A673 (cell line): ENCODE data around the gene MAML2. TPM values are rescaled to one million over a fixed set of nuclear protein-coding genes. Genes with fewer than 3 reads are reported as not detected.
A peak's percentile ranks its signal among the peaks of the same experiment; 100 is the strongest.

Source experiments
- BruUV-seq: library from RNA; stranded (reverse); fragments of 400-500 nt; replicated peaks from 2 replicates; lab custom pipeline; 2021; lab: Mats Ljungman, UMichigan
- CTCF ChIA-PET: fragments of 300-600 bp; sonication (Branson Sonifier 250); formaldehyde crosslinking; loops from one replicate; lab custom pipeline; 2022; ENCODE audit warnings: antibody characterized with exemption; lab: Charles Lee
- POLR2A ChIA-PET: fragments of 300-600 bp; sonication (Branson Sonifier 250); formaldehyde crosslinking; loops from one replicate; lab custom pipeline; 2022; ENCODE audit warnings: antibody characterized with exemption; ENCODE audit not compliant: low non-redundant PET; lab: Charles Lee
- DNase-seq: peaks from one replicate; pipeline ENCODE4 v3.0.0-alpha.2; 2015; ENCODE audit warnings: low spot score
- H3K27ac ChIP-seq: fragments of 200-600 bp; sonication (generic); 2 replicates; pipeline ENCODE4 v1.5.1; 2016; ENCODE audit warnings: mixed run types, low read depth, mild to moderate bottlenecking, mixed read lengths, antibody characterized with exemption, low read length; ENCODE audit not compliant: poor library complexity, severe bottlenecking
- H3K27me3 ChIP-seq: fragments of 200-600 bp; sonication (generic); replicated peaks from 2 replicates; pipeline ENCODE4 v1.6.1; 2017; ENCODE audit warnings: mixed run types, low read depth, mild to moderate bottlenecking, mixed read lengths, antibody characterized with exemption, low read length; ENCODE audit not compliant: insufficient read depth, poor library complexity
- H3K36me3 ChIP-seq: fragments of 200-600 bp; sonication (generic); 2 replicates; pipeline ENCODE4 v1.6.1; 2016; ENCODE audit warnings: mixed run types, mild to moderate bottlenecking, mixed read lengths, antibody characterized with exemption, low read length; ENCODE audit not compliant: insufficient read depth, poor library complexity, severe bottlenecking
- H3K4me1 ChIP-seq: fragments of 200-600 bp; sonication (generic); 2 replicates; pipeline ENCODE4 v1.6.1; 2017; ENCODE audit warnings: mixed run types, mild to moderate bottlenecking, mixed read lengths, antibody characterized with exemption, low read length; ENCODE audit not compliant: insufficient read depth, poor library complexity, severe bottlenecking
- H3K4me3 ChIP-seq: fragments of 200-600 bp; sonication (generic); 2 replicates; pipeline ENCODE4 v1.5.1; 2016; ENCODE audit warnings: low read depth, mixed run types, mild to moderate bottlenecking, mixed read lengths, low read length; ENCODE audit not compliant: poor library complexity, severe bottlenecking
- H3K9me3 ChIP-seq: fragments of 200-600 bp; sonication (generic); 2 replicates; pipeline ENCODE4 v1.6.1; 2016; ENCODE audit warnings: mixed run types, low read depth, mild to moderate bottlenecking, mixed read lengths, antibody characterized with exemption, low read length; ENCODE audit not compliant: poor library complexity, severe bottlenecking
- CTCF ChIP-seq: fragments of 300-800, 200-600 bp; sonication (generic); conservative IDR thresholded peaks from 2 replicates; pipeline ENCODE4 v1.5.1; 2017; ENCODE audit warnings: low read depth, mild to moderate bottlenecking, antibody characterized with exemption, low read length, moderate library complexity, mixed read lengths
- EZH2 ChIP-seq: fragments of 200-600 bp; sonication (generic); IDR thresholded peaks from 2 replicates; pipeline ENCODE4 v1.6.1; 2017; ENCODE audit warnings: borderline replicate concordance, low read depth, mild to moderate bottlenecking, mixed read lengths, antibody characterized with exemption, low read length; ENCODE audit not compliant: poor library complexity, severe bottlenecking
- intact Hi-C: fragments of 100-400 bp; cut with micrococcal nuclease; formaldehyde crosslinking; loops from one replicate; pipeline ENCODE4 v1.10.0; 2022; ENCODE audit not compliant: unreplicated experiment
- total RNA-seq: library from RNA; stranded (reverse); gene quantifications from 2 replicates; pipeline ENCODE4 v1.2.3, GENCODE V29; 2021

Gene MAML2
- total RNA-seq, 1 experiment from 2014 or later = 6.4 TPM

GRCh38 chr11:96155627-96156378 is 187.2 kb downstream of the MAML2 start:
- Histone ChIP-seq H3K4me1 (peaks cover 63% of the 10 kb centered on the region), H3K4me3 (peak overlapping the region; percentile 0), H3K36me3 (no peaks in the 10 kb centered on the region), H3K9me3 (no peaks in the 10 kb centered on the region), H3K27ac (peak overlapping the region; percentile 78), H3K27me3 (no peaks in the 10 kb centered on the region)
- ChIA-PET CTCF (interaction anchor here (0.6 to 1.1 kb wide), 6 partner anchors 12 to 307 kb away, joined by 3 to 6 read pairs (median 6); partner anchors contain the start of gene MAML2), POLR2A (interaction anchor here (0.6 kb wide), 1 partner anchor 265 kb away, joined by 4 read pairs; no protein-coding TSS in a partner anchor)
- intact Hi-C loops = no loop called here
- no TSS peak for BruUV-seq
- peak; percentile 55 for TF ChIP-seq CTCF
- TF ChIP-seq EZH2 = no peak
- peak; percentile 95 for DNase-seq

- Histone ChIP-seq H3K27ac (peak overlapping the region; percentile 19), H3K4me3 (no peak overlapping the region), H3K9me3 (no peaks in the 10 kb centered on the region), H3K4me1 (peaks cover 59% of the 10 kb centered on the region), H3K27me3 (no peaks in the 10 kb centered on the region), H3K36me3 (no peaks in the 10 kb centered on the region)
- DNase-seq = no peak
- BruUV-seq = no TSS peak
- intact Hi-C loops = no loop called here
- CTCF ChIA-PET = interaction anchor here (1.0 to 1.1 kb wide), 2 partner anchors 100 to 306 kb away, joined by 6 read pairs; no protein-coding TSS in a partner anchor
- POLR2A ChIA-PET = no interaction called here
- TF ChIP-seq CTCF = no peak
- TF ChIP-seq EZH2 = no peak
Observed at GRCh38 chr11:96154802-96155520, 188.0 kb downstream of the MAML2 start.

- no TSS peak for BruUV-seq
- H3K36me3 ChIP-seq = no peaks in the 10 kb centered on the region
- no peaks in the 10 kb centered on the region for H3K9me3 ChIP-seq
- ChIA-PET POLR2A (no interaction called here), CTCF (no interaction called here)
- no peak overlapping the region for H3K27ac ChIP-seq
- intact Hi-C loops = no loop called here
- H3K4me3 ChIP-seq = no peak overlapping the region
- DNase-seq = no peak
- peaks cover 52% of the 10 kb centered on the region for H3K4me1 ChIP-seq
- TF ChIP-seq EZH2 = no peak
- no peak for TF ChIP-seq CTCF
- no peaks in the 10 kb centered on the region for H3K27me3 ChIP-seq
Observed at GRCh38 chr11:96152623-96153022, 190.4 kb downstream of the MAML2 start.
